SK-N-SH (cell line): ENCODE data around the gene DDX25.

Source experiments
- CTCF ChIP-seq: fragments of 200-600 bp; sonication (generic); IDR thresholded peaks from 2 replicates; pipeline ENCODE4 v1.6.1; 2017; ENCODE audit warnings: antibody characterized with exemption, mild to moderate bottlenecking, moderate library complexity
- EP300 ChIP-seq, 2 experiments: IDR thresholded peaks; 2 replicates each; pipeline versions ENCODE4 v1.4.0 to v1.6.1; 2012; ENCODE audit warnings: borderline replicate concordance in 1 of 2, low read depth in 1 of 2, low read length in 1 of 2
- EZH2phosphoT487 ChIP-seq: fragments of 200-600 bp; sonication (generic); IDR thresholded peaks from 2 replicates; pipeline ENCODE4 v1.6.1; 2017; ENCODE audit warnings: low read depth, mixed run types, mild to moderate bottlenecking, antibody characterized with exemption, moderate library complexity, borderline replicate concordance
- FOXJ3 ChIP-seq: sonication (generic); formaldehyde crosslinking; IDR thresholded peaks from 2 replicates; pipeline ENCODE4 v1.5.1; 2020; ENCODE audit warnings: mild to moderate bottlenecking, missing genetic modification reagents
- MAX ChIP-seq: IDR thresholded peaks from 2 replicates; pipeline ENCODE4 v1.4.0; 2012; ENCODE audit warnings: low read depth
- MEF2A ChIP-seq: IDR thresholded peaks from 2 replicates; pipeline ENCODE4 v1.4.0; 2012; ENCODE audit warnings: low read depth, borderline replicate concordance
- POLR2AphosphoS5 ChIP-seq: IDR thresholded peaks from 2 replicates; pipeline ENCODE4 v1.6.1; 2012; ENCODE audit warnings: low read depth, low read length
- RAD21 ChIP-seq: IDR thresholded peaks from 2 replicates; pipeline ENCODE4 v1.6.1; 2012; ENCODE audit warnings: mild to moderate bottlenecking, low read length
- TAF1 ChIP-seq: IDR thresholded peaks from 2 replicates; pipeline ENCODE4 v1.6.1; 2012; ENCODE audit warnings: low read depth, mild to moderate bottlenecking, low read length, moderate library complexity, borderline replicate concordance
- TEAD4 ChIP-seq: IDR thresholded peaks from 2 replicates; pipeline ENCODE4 v1.4.0; 2012; ENCODE audit warnings: mild to moderate bottlenecking, borderline replicate concordance; ENCODE audit not compliant: insufficient read depth
- TF ChIP-seq, protein P1 (sequence below): IDR thresholded peaks from 2 replicates; pipeline ENCODE4 v1.4.0; 2012; ENCODE audit warnings: low read depth, borderline replicate concordance
- TF ChIP-seq, protein P2 (sequence below): IDR thresholded peaks from 2 replicates; pipeline ENCODE4 v1.6.1; 2012; ENCODE audit warnings: mild to moderate bottlenecking, low read depth, low read length, moderate library complexity

- TF ChIP-seq CTCF, result no peak
- no peak for TF ChIP-seq POLR2AphosphoS5
- no peak for TF ChIP-seq EZH2phosphoT487
- TF ChIP-seq, protein P1, sequence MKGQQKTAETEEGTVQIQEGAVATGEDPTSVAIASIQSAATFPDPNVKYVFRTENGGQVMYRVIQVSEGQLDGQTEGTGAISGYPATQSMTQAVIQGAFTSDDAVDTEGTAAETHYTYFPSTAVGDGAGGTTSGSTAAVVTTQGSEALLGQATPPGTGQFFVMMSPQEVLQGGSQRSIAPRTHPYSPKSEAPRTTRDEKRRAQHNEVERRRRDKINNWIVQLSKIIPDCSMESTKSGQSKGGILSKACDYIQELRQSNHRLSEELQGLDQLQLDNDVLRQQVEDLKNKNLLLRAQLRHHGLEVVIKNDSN, result no peak
- TF ChIP-seq EP300 (IDR thresholded peaks at IDR 0.05; ENCODE audit: borderline replicate concordance in 1 of 2, low read depth in 1 of 2, low read length in 1 of 2), result no peak
- TF ChIP-seq TEAD4, result no peak
- TF ChIP-seq RAD21, result no peak
- TF ChIP-seq, protein P2, sequence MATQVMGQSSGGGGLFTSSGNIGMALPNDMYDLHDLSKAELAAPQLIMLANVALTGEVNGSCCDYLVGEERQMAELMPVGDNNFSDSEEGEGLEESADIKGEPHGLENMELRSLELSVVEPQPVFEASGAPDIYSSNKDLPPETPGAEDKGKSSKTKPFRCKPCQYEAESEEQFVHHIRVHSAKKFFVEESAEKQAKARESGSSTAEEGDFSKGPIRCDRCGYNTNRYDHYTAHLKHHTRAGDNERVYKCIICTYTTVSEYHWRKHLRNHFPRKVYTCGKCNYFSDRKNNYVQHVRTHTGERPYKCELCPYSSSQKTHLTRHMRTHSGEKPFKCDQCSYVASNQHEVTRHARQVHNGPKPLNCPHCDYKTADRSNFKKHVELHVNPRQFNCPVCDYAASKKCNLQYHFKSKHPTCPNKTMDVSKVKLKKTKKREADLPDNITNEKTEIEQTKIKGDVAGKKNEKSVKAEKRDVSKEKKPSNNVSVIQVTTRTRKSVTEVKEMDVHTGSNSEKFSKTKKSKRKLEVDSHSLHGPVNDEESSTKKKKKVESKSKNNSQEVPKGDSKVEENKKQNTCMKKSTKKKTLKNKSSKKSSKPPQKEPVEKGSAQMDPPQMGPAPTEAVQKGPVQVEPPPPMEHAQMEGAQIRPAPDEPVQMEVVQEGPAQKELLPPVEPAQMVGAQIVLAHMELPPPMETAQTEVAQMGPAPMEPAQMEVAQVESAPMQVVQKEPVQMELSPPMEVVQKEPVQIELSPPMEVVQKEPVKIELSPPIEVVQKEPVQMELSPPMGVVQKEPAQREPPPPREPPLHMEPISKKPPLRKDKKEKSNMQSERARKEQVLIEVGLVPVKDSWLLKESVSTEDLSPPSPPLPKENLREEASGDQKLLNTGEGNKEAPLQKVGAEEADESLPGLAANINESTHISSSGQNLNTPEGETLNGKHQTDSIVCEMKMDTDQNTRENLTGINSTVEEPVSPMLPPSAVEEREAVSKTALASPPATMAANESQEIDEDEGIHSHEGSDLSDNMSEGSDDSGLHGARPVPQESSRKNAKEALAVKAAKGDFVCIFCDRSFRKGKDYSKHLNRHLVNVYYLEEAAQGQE, result no peak
- TF ChIP-seq FOXJ3 (CRISPR knock-in tag), result no peak
- no peak for TF ChIP-seq MAX
- TF ChIP-seq MEF2A, result no peak
- TF ChIP-seq TAF1, result no peak
Observed at GRCh38 chr11:125881291-125881690, 23.0 kb upstream of the DDX25 start.
